NCI-H2081 (cell line): ENCODE measurements around the gene CPED1.
"Not testable (repeated sequence)": the region's sequence is repeated elsewhere in the genome, so short reads cannot be mapped to it uniquely, and the experiment has no call there.

Experiments
- DNase-seq, 2 experiments: peaks; one replicate each; lab custom pipeline; 2025; lab: John Stamatoyannopoulos, UW

CPED1 gene

DNA sequence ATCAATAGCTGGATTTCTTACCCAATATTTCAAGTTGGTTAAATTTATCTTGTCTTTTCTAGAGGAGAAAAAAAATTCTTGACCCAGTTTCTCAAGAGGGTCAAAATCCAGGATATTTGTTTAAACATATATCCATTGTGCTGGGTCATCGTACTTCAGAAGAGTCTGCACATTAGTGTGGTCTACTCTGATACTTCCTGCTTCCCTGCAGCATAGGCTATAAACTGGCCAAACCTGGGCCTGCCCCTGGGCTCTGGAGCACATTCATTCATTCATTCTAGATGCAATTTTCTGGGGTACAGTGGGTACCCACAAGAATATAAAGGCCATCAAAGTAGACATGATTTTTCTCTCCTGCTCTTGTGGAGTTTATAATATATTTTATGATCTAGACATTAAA is 198.2 kb downstream of the CPED1 start:
- no peak for DNase-seq

DNA sequence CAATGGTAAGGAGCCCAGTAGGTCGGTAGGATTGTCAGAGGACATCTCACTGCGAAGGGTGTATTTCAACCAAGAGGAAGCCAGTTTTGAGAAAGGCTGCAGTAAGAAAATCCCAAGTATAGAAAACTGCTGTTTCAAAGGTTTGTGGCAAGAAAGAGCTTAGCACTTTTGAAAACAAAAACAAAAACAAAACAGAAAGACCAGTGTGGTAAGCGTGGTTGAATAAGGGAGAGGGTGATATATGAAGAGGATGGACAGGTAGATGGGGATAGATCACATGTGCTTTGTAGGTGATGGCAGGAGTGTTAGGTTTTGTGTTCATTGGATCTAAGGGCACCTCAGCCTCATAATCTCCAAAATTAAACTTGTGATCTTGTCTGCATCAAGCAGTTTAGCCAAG is 198.7 kb downstream of the CPED1 start:
- DNase-seq, result no peak

DNA sequence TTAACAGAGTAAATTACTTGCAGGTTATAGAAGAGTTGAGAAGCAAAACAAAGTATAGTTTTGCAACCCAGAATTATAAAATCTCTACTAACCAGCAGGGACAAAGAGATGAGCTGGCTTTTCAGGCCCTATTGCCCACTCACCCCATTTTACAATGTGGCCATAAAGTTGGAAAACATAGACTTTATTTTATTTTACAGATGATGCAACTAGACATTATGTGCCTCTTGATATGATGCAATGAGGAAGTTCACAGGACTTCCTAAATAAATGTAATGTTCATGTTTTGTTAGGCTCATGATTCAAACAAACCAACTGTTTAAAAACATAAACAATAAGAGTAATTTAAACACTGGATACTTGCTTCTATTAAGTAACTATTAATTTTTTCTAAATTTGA is 199.2 kb downstream of the CPED1 start:
- no peak for DNase-seq

DNA sequence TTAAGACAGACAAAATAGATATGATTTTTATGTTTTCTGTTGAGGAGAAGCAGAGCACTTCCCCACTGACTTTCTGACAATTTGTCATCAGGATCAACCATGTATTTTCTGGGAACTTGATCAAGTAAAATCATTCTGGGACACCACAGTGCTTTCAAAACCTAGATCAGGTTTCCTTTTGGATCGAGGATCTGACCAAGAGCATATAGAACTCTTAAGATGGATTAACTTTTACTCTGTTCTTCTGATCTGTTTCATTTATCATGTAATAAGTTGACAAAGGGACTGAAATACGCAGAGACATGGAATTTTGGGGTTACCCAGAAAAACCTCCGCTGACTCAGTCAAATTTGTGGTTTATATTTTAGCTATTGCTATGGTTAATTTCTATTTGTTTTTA is 204.3 kb downstream of the CPED1 start:
- no peak for DNase-seq

DNA sequence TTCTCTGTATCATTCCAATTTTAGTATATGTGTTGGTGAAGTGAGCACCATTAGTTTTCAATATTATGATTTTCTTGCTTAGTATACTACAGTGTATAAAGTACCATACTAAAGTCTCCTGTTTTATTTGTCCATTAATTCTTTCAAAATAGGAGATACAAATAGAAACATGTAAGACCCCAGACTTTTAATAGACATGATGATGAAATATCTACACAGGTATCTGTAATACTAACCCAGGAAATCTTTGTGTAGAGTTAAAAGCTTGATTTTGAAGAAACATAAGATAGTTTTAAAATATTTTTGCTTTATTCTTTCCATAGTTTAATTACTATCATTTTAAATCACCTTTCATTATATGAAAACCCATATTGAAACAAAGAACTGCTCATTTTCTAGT is 206.5 kb downstream of the CPED1 start:
- DNase-seq, result no peak

DNA sequence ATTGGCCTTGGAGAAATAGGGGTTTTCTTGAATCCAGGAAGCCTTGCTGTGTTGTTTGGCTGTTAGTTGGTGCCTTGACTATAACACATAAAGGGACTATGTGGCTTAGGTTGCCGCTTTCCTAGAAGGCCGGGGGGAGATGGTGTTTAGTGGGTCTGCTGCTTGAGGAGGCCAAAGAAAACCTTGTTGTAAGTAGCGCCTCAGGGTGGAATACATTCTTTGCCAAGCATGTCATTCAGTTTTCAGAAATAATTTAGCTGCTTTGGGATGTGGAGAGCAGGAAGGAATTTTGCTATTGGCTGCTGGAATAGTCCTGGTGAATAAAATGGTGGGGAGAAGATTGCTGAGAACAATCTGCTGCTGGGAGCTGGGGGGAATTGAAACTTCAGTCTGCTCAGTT is 207.4 kb downstream of the CPED1 start:
- no peak for DNase-seq

DNA sequence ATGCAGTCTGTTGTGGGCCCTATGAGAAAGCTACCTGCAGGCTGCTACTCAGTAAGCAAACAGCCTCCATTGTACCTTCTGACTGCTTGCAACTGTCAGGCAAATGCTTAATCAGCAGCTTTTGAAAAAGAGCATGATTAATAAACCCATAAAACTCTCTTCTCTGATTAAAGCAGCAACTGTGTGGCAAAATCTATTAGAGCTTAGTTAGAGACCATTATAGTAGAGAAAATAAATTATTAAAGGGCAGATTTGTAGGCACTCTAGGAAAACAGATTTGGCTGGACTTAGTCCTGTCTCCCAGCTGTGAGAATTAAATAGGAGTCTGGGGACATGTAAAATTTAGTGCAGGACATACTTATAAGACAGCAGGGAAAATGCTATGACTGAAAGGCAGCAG is 207.8 kb downstream of the CPED1 start:
- DNase-seq, result no peak

DNA sequence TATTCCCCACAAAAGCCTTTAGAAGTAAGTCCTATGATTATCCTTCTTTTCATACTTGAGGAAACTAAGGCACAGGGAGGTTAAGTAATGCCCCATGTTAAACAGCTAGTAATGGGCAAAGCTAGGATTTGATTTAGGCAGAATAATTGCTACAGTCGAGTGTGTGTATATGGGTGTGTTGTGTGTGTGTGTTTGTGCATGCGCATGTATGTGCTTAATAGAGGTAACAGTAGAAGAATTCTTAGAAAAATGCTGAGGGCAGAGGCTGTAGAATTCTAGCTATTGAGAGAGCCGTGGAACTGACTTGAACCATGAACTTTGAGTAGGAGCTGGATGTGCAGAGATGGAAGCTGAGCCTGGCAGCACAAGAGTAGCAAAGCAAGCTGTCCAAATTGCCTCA is 208.9 kb downstream of the CPED1 start:
- DNase-seq, result no peak

DNA sequence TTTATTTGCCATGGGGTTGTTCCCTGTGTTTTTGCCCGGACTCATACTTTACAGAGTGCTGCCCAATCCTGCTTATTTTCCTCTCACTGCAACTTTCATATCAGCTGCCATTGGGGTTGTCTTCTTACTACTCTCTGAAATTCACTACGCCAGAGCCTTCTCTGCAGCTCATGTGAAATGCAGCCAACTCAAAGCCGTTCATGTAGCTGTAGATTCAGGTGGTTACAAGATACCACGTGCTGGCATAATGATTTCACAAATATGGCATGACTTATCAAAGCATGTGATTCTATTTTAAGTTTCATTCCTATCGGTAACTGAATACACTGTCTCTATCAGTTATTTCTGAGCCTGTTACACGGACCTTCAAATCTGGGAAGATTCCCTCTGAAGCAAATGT is 210.0 kb downstream of the CPED1 start:
- no peak for DNase-seq

DNA sequence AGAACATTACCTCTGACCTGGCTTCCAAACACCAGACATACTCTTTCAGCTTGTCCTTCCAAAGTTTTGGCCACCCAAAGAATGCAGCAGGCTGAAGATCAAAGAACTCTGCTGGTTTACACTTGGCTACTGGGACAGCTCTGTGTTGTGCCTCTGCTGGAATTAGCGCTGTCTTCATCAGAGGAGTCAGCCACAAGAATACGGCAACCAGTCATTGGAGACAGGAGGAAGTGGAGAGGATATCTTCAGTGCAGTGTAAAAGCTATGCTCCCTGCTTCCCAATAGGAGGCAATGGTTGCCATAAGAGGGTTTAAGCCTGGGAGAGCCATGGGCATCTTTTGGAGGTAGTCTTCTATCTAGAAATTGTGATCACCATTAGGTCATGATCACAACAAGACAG is 213.6 kb downstream of the CPED1 start:
- DNase-seq, result no peak

DNA sequence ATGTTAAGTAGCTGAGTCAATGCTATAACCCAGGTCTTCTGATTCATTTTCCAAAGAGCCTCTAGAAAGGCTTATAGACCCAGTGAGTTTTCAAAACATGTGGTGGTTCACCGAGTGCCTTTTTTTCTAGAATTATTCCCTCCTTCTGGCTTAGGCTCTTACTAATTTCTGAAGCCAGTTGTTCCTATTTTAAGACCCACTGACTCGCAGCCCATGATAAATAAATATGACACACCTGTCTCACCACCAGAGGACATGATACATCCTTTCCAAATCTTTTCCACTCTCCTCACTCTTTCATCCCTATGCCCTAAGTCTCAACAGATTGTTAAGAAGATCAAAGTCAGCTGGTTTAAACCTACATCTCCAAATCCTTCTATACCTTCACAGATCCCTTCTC is 214.3 kb downstream of the CPED1 start:
- DNase-seq, result no peak

DNA sequence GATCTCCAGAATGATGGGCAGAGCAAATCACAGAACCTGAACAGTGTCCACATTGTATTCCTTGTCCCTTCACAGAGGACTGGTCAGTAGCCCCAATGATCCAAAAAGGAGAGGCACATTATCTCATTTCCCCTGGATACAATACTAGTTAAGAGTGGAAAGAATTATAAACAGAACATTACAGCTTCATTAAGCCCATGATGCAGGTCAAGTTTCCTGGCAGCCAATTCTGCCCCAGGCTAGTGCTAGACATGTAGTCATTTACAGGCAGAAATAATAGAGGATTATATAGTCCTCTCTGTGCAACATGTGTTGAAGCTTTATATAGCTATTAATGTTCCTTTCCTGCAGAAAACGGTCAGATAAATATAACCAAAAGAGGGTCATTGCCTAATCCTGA is 216.0 kb downstream of the CPED1 start:
- peak; percentile 56 to 84 for DNase-seq

DNA sequence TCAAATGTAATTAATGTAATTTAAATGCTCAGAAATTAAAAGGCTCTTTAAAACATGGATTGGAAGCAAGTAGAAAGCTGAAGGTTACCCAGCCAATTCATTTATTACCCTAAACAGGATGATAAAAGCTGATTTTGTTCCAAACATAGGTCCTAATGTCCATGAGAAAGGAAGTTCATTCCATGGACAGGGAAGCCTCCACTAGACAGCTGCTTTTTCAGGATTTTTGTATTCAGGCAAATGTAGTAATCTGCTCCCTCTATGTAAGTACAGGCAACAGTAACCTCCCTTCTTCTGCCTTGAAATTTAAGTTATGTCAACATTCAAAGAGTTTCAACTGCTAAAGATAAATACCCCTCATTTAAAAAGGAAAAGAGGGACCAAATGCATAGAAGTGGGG is 217.3 kb downstream of the CPED1 start:
- no peak for DNase-seq

DNA sequence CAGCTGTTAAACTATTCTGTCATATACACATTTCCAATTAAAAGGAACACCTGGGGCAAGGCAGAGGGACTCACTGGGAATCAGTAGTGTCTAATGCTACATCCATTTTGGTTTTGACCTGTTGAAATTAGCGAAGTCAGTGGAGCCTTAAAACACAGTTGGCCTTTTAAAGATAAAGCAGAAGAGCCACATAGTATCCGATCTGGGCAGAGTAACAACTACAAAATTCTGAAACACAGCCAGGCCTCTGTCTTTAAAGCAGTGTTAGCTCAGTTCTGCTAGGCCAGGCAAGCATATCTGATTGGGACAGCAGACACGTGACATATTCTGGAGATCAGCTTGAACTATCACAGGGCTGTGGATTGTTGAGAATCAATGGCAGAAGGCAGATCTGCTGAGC is 222.7 kb downstream of the CPED1 start:
- DNase-seq, result no peak

DNA sequence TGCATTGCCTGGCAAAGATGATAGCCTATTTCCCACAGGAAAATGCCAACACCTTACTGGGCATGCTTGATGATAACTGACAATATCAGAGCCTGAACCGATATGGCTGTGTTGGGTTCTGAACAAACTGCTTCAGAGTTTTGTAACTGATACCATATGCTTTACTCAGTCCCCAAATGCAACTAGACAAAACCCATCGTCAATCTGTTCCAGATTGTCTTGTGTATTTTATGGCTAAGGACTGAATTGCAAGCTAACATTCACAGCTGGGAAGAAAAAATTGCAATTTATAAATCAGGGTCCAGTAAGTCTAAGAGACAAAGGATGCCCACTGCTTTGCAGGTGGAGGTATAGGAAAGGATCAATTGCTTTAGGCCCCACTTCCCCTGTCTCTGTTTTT is 223.5 kb downstream of the CPED1 start:
- DNase-seq, result no peak

DNA sequence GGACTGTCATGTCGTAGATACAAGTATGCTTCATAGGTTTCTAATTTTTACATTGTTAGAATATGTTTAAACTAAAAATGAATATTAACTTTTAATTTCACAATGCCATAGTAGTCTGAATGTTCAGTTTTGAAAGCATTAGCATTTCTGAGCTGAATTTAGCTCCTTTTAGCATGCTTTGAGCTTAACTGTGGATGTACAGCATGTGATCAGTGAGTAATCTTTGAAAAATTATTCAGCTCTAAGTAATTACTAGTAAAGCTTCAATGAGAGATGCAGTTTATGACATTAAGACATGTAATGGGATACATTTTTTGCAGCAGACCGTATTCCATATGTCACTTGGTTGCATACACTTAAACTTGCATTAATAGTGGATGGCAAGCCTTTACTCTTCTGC is 226.1 kb downstream of the CPED1 start:
- DNase-seq, result no peak

DNA sequence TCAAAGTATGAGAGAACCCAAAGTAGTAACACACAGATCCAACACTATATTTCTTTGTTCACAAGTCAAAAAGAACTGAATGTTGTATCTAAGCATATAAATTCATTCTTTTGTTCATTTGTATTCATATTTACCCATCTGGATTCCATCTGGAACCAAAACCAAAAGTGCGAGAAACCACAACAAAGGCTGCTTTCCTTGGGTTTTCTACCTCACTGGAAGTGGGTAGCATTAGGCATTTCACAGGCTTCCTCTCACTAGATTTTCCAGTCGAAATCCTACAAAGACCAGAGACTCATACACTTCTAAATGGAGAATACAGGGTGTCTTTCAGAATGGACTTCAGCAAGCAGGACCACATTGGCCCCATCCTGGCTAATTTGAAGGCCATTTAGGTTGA is 230.5 kb downstream of the CPED1 start:
- no peak for DNase-seq

DNA sequence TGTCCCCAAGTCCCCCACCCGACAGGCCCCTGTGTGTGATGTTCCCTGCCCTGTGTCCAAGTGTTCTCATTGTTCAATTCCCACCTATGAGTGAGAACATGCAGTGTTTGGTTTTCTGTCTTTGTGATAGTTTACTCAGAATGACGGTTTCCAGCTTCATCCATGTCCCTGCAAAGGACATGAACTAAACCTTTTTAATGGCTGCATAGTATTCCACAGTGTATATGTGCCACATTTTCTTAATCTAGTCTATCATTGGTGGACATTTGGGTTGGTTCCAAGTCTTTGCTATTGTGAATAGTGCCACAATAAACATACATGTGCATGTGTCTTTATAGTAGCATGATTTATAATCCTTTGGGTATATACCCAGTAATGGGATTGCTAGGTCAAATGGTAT is 232.6 kb downstream of the CPED1 start:
- not testable (repeated sequence) for DNase-seq

DNA sequence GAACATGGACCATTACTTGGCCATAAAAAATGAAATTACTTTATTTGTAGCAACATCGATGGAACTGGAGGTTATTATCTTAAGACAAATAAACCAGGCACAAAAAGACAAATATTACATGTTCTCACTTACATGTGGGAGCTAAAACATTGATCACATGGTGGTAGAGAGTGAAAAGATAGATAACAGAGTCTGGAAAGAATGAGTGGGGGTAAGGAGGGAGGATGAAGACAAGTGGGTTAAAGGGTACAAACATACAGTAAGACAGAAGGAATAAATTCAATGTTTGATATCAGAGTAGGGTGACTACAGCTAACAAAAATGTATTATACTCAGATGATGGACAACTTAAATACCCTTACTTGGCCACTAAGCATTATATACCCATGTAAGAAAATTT is 240.3 kb downstream of the CPED1 start:
- no peak for DNase-seq

DNA sequence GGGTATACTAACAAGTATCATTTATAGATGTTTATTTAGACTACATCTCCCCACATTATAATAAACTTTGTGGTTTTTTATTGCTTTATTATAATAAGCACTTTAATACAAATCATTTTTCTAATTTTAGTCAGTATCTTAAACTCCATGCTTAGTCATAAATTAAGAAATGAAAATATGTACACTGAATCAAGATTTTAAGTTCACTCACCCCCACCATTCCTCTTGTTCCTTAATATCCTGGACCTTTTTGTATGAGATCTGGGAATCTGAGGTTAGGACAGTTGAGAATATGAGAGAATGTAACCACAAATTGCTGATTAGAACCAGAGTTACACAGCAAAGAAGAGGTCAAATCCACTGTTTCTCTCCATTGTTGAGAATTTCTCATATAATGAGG is 246.7 kb downstream of the CPED1 start:
- DNase-seq, result no peak

DNA sequence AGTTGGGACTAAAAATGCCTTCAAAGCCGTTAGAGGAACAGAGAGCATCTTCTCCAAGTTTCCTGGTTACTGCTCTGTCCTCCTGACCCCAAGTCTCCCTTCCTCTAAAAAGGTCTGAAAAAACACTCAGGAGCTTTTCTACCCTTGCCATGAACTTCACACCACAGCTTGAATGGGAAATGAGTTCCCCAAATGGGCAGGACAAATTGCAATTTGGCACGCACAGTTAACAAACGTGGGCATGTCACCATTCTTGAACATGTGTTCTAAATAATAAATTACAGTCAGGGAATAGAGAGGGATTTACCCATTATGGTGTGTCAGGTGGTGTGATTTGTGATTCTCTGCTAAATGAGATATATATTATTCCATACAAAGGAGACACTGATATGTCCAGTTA is 249.1 kb downstream of the CPED1 start:
- no peak for DNase-seq

DNA sequence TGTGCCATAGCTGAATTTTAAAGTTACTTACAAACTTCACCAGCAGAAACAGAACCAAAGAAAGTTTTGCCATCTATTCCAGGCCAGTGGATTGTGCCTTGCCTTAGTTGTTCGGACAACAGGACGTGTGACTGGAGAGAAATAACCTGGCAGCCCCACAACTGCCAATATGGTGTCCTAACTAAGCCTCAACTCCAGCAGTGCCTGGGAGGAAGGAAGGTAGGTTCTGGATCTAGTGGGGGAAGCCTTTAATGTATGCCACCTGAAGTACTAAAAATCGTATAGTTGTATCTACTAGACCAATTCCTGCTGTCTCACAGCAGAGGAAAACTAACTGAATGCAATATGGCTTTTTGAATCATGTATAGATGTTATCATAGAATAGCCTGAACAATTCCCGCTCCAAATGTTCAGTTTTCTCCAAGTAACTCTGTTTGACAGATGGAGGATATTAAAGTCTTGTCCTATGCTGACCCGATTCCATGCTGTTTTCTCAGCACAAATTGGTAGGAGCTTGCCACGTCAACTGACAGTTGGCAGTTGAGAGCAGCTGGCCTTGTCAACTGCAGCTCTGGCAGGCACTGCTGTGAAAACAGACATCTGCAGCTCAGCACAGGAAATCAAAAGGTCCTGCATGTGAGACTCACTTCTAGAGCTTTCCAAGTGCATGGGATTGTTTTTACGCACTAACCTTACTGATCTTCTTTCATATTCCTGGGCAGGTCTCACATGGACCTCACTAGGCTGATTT is 255.8 kb downstream of the CPED1 start:
- peak; percentile 20 to 62 for DNase-seq

DNA sequence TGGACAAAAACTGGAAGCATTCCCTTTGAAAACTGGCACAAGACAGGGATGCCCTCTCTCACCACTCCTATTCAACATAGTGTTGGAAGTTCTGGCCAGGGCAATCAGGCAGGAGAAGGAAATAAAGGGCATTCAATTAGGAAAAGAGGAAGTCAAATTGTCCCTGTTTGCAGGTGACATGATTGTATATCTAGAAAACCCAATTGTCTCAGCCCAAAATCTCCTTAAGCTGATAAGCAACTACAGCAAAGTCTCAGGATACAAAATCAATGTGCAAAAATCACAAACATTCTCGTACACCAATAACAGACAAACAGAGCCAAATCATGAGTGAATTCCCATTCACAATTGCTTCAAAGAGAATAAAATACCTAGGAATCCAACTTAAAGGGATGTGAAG is 262.9 kb downstream of the CPED1 start:
- not testable (repeated sequence) for DNase-seq

DNA sequence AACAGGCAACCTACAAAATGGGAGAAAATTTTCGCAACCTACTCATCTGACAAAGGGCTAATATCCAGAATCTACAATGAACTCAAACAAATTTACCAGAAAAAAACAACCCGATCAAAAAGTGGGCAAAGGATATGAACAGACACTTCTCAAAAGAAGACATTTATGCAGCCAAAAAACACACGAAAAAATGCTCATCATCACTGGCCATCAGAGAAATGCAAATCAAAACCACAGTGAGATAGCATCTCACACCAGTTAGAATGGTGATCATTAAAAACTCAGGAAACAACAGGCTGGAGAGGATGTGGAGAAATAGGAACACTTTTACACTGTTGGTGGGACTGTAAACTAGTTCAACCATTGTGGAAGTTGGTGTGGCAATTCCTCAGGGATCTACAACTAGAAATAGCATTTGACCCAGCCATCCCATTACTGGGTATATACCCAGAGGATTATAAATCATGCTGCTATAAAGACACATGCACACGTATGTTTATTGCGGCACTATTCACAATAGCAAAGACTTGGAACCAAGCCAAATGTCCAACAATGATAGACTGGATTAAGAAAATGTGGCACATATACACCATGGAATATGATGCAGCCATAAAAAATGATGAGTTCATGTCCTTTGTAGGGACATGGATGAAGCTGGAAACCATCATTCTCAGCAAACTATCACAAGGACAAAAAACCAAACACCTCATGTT is 264.2 kb downstream of the CPED1 start:
- not testable (repeated sequence) for DNase-seq
